ENCODE data around the gene IARS2.
"Not testable (repeated sequence)": the region's sequence is repeated elsewhere in the genome, so short reads cannot be mapped to it uniquely, and the experiment has no call there.

The IARS2 gene

DNA sequence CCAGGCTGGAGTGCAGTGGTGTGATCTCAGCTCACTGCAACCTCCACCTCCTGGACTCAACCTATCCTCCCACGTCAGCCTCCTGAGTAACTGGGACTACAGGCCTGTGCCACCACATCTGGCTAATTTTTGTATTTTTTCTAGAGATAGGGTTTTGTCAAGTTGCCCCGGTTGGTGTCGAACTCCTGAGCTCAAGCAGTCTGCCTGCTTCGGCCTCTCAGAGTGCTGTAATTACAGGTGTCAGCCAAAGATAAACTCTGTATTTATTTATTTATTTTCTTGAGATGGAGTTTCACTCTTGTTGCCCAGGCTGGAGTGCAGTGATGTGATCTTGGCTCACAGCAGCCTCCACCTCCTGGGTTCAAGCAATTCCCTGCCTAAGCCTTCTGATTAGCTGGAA, 18.7 kb downstream of the IARS2 start:
- not testable (repeated sequence) for DNase-seq (ENCODE audit: low read depth in 4 of 4, low spot score in 1 of 4)

- DNase-seq (ENCODE audit: low read depth in 4 of 4, low spot score in 1 of 4), result no peak
These were observed 19.3 kb downstream of the IARS2 start for GRCh38 chr1:220113136-220113695.

DNA sequence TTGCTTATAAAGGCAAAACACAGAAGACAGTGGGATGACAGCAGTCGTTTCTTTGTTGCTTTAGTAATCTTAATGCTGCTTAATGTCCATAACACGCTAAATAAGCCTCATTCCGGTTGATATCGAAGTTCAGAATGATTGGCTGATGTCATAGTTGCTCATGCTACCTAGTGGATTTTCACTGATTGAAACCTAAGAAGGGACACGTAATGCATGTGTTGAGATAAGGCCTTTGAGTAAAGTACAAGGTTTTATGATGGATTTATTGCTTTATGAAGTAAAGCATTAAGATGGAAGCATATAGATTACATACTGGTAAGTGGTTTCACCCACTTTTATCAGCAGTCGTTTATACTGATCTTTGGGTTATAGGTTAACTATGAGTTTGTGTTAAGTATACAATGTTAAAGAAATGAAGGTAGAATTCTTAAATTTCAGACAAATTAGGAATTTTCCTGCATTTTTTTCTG, 25.1 kb downstream of the IARS2 start:
- DNase-seq (ENCODE audit: low read depth in 4 of 4, low spot score in 1 of 4), result no peak

DNA sequence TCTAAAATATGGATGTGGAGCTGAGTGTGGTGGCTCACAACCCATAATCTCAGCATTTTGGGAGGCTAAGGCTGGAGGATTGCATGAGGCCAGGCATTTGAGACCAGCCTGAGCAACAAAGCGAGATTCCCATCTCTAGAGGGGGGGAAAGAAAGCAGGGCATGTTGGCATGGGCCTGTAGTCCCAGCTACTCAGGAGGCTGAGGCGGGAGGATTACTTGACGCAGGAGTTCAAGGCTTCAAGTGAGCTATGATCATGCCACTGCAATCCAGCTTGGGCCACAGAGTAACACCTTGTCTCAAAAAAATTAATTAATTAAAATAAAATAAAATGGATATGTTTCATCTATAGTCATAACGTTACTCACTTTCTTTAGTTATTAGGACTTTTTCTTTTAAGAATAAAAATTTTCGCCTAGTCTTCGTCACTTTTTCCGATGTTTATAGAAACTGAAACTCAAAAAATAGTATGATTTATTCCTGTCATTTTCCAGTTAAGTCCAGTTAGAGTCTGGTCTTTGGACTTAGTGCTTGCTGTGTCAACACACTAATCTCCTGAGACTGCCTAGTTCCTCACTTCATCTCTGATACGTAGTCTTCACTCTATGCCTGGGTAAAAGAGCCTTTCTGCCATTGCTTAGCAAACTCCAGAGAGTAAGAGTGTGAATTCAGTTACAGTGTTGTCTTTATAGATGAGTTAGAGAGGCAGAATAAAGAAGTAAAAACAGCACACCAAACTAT, 28.0 kb downstream of the IARS2 start:
- no peak for DNase-seq (ENCODE audit: low read depth in 4 of 4, low spot score in 1 of 4)

DNA sequence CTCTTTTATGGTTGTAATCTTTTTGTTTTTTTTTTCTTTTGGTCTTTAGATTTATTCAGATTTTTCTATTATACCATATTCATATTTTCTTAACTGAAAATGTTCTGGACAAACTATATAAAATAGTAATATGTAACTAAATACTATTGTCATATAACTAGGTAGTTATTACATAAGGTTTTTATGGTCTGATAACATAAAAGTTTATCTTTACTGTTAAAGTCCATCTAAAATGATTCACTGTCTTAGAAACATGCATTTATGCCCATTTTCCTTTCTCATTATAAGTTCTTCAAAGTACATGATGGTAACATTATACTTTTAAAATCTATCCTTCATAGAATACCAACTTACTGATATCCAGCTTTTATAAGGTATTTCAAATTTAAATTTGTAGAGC, 29.1 kb downstream of the IARS2 start:
- no peak for DNase-seq (ENCODE audit: low read depth in 4 of 4, low spot score in 1 of 4)

DNA sequence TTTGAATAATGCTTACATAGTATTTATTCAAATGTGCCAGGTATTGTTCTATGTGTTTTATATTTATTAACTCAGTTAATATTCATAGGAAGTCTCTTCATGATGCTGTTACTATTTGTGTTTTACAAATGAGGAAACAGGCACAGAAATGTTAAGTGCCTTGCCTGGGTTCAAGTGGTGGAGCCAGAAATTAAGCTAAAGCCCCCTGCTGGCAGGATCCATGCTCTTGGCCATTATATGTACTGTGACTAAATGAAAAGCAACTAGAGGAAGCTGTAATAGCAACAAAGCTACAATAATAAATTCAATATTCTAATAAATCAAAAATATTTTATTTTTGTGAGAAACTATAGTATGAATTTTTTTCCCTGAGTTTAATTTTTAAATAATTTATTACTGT, 30.0 kb downstream of the IARS2 start:
- no peak for DNase-seq (ENCODE audit: low read depth in 4 of 4, low spot score in 1 of 4)

GRCh38 chr1:220124542-220124941, 30.6 kb downstream of the IARS2 start:
- DNase-seq (ENCODE audit: low read depth in 4 of 4, low spot score in 1 of 4), result no peak

DNA sequence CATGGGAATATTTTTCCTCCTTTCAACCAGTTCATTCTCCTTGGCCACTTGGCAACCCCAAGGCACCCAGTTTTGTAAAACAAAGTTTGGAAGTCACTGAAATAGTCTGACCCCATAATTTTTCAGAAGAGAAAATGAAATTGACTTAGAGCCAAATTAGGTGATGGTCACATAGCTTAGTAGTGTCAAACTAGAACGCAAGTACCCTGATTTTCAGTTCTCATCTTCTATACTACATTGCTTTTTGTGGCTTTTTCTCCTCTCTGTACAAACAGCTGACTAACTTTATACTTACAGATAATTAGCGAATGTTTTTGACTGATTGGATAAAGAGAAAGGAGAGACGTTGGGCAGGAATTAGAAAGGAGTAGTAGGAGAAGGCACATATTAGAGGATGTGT, 33.1 kb downstream of the IARS2 start:
- no peak for DNase-seq (ENCODE audit: low read depth in 4 of 4, low spot score in 1 of 4)

DNA sequence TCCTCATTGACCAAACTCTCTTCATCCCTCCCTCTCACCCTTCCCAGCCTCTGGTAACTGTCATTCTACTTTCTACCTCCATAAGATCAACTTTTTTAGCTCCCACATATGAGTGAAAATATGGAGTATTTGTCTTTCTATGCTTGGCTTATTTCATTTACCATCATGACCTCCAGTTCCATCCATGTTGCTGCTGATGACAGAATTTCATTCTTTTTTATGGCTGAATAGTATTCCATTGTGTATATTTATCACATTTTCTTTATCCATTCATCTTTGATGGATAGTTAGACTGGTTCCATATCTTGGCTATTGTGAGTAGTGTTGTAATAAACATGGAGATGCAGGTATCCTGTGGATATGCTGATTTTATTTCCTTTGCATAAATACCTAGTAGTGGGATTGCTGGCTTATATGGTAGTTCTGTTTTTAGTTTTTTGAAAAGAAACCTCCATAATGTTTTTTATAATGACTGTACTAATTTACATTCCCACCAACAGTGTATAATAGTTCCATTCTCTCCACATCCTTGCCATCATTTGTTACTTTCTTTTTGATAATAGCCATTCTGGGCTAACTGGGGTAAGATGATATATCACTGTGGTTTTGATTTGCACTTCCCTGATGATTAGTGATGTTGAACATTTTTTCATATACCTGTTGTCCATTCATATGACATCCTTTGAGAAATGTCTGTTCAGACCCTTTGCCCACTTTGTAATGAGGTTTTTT, 35.7 kb downstream of the IARS2 start:
- no peak for DNase-seq (ENCODE audit: low read depth in 4 of 4, low spot score in 1 of 4)

DNA sequence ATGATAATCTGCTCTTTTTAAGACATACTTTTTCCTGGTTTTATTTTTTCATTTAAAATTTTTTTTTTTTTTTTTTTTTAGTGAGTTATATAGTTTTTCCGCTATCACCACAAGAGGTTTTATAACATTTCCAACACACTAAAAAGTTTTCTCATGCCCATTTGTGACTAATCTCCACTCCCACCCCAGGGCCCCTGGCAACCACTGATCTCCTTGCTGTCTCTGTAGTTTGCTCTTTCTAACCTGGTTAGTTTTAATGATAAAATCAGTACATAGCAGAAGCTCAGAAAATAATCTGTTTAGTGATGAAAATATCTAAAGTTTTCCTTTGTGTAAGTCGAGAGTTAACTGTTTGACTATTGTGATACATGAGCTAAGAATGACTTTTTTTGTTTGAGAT, 41.8 kb downstream of the IARS2 start:
- DNase-seq (ENCODE audit: low read depth in 4 of 4, low spot score in 1 of 4), result no peak

DNA sequence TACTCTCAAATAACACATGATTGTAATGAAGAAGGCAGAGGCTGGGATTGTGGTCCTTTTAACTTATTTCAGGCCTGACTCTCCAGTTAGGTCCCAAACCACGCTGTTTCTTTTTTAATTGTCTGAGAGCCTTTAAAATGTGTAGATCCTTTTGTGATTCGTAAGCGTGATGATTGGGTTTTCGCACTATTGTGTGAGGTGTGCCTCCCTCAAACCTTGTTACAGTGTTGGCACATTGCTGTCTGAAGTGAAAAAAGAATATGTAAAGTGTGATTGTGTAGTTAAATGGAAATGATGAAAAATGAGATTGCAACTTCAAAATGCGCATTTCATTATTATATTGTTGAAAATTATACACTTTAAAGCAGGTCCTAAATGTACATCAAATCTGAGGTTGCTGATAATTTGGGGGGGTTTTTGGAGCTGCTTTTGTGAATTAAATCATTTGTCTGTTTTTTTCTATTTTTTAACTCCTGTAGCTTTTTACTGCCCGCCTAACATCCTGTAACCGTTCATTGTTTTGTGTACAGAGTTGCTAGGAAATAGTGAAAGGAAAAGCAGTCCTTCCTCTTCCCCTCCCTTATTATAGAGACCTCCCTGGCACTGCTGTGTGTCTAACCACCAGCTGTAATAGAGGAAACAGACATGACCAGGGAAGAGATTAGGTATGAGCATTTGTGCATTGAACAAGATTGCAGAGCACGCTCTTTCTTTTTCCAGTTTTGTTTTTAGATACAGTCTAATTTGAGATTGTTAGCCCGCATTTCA, 43.3 kb downstream of the IARS2 start:
- DNase-seq (ENCODE audit: low read depth in 4 of 4, low spot score in 1 of 4), result no peak

- no peak for DNase-seq (ENCODE audit: low read depth in 4 of 4, low spot score in 1 of 4)
These were observed 46.0 kb downstream of the IARS2 start for GRCh38 chr1:220139966-220140365.

GRCh38 chr1:220144051-220144450, 50.1 kb downstream of the IARS2 start:
- no peak for DNase-seq (ENCODE audit: low read depth in 4 of 4, low spot score in 1 of 4)

DNA sequence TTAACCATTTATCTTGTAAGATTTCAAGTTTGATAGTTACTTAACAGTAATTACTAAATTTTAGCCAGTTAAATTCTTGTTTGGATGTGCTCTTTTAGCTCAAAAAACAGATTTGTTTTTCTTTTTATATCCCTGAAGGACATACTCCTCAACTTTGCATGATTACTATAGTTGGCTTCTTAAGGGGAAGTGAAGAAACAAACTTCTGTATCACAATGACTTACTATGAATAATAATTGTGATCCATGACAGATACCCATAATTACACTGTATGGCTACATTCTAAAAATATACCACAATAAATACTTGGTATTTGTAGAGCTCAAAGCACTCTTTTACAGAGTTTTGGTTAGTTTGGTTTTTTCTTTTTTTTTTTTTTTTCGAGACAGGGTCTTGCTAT, 55.8 kb downstream of the IARS2 start:
- DNase-seq (ENCODE audit: low read depth in 4 of 4, low spot score in 1 of 4), result no peak

DNA sequence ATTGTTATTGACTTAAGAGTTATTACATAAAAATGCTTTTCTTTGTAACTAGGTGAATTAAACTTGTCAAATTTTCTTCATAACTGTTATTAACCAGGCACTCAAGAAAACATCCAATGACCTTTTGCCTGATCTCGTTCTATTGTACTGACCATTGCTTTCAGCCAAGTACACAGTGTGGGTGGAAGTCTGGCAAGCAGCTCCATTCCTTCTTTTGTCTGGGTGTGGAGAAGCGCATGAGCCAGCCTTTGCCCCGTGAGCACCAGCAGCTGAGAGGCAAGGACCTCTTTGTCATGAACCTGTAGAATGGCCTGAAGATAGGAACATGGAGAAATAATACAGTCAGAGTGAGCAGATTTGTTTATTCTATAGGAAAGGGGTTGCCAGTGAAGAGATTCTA, 57.5 kb downstream of the IARS2 start:
- no peak for DNase-seq (ENCODE audit: low read depth in 4 of 4, low spot score in 1 of 4)

DNA sequence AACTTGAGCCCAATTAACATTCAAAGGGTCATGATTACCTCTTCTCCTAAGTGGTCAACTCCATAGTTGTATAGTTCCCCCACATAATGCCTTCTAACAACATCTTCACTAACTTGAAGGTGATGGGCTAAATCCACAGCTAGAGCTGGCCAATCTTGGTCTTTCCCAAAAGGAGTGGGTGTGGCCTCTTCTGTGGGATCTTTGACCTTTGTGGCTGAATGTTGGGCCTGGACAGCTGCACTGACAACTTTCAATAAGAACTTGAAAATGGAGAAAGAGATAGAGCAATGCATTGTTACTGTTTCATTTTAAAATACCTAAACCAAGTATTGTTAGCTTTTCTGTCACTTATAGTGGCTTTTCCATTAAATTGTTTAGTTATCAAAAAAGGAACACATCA, 59.2 kb downstream of the IARS2 start:
- no peak for DNase-seq (ENCODE audit: low read depth in 4 of 4, low spot score in 1 of 4)

DNA sequence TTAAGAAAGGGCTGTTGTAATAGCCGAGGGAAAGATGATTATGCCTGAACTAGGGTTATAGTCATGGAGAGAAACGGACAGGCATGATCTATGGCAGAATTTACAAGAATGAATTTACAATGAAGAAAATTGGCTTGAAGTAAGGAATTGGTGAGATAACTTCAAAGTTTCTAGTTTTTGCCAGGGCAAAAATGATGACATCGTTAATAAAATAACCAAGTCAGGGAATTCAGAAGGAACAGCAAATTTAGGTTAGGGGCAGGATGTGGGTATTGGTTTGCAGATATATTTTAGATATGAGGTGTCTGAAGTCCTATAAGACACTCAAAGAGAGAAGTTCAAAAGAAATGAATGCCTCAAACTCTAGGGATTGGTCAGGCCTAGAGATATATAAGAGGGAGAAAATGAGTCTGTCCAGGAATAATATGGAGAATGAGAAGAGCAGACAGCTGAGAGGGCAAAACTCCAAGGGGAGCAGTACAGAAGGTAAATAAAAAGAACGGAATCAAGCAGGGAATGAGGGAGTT, 62.8 kb downstream of the IARS2 start:
- no peak for DNase-seq (ENCODE audit: low read depth in 4 of 4, low spot score in 1 of 4)

DNA sequence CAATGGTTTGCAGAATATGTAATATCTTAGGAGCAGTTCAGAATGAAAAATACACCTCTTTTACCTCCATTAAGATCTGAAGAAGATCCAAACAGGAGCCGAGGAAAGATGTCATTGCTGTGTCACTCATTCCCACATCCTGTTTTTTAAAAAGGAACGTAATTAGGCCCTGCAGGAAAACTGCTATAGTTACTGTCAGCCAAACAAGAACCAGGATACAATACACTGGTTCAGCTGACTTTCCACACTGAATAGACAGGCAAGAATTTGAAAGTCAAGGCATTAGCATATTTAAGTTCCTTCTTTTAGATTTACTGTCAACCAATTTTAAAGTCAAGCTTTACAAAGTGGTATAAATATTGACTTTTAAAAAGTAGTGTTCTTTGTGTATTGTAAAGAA, 63.8 kb downstream of the IARS2 start:
- DNase-seq (ENCODE audit: low read depth in 4 of 4, low spot score in 1 of 4), result no peak

DNA sequence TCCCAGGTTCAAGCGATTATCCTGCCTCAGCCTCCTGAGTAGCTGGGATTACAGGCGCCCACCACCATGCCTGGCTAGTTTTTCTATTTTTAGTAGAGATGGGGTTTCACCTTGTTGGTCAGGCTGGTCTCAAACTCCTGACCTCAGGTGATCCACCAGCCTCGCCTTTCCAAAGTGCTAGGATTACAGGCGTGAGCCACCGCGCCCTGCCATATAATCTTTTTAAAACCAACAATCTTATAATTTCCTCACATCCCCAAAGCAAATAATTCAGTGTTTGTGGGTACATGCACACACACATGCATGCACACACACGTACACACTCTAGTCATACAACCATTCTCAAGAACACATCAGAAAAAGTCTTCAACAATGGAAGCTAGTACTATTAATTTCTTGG, 64.6 kb downstream of the IARS2 start:
- not testable (repeated sequence) for DNase-seq (ENCODE audit: low read depth in 4 of 4, low spot score in 1 of 4)

DNA sequence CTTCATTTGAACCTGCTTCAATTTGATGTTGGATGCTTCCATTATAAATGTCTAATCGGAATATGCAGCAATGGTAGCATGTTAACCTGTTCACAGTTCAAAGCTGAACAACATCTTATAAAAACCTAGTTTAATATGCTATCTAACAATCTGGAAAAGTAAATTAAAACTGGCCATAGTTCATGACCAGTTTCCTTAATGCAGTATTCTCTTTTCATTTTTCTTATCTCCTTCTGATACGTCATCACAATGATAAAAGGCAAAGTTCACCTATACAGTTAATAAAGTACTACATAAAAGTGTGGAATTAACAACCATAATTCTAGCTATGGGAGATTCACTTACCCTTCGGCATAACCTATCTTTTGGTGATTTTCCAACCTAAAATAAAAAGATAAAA, 65.1 kb downstream of the IARS2 start:
- DNase-seq (ENCODE audit: low read depth in 4 of 4, low spot score in 1 of 4), result no peak

DNA sequence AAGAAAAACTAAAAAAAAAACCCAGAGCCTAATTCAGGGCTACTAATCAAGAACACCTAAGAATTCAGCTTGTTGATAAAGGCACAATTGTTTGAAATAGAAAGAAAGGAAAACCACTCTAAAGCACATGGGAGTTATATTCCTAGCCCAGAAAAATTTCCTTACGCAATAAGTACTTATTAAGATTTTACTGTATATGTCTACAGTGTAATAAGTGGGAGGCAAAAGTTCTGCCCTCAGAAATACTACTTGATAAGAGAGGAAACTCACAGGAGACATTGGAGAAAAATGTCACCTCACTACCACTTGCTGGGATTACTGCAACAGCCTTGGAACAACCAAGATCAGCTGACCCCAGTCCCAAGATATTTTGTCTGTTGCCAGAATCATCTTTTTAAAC, 66.1 kb downstream of the IARS2 start:
- no peak for DNase-seq (ENCODE audit: low read depth in 4 of 4, low spot score in 1 of 4)

All from stimulated activated CD4-positive, alpha-beta T cell treated with anti-CD3 and anti-CD28 coated beads, Interleukin-1b, Interleukin-23, amount 100 ng/mL, for 24 hours (primary cell).